ENCODE measurements around the gene LMTK2.
"Not testable (repeated sequence)": the region's sequence is repeated elsewhere in the genome, so short reads cannot be mapped to it uniquely, and the experiment has no call there.

LMTK2 gene

GRCh38 chr7:98107313-98107721 lies 655 bp downstream of the LMTK2 start:
- H3K27me3 ChIP-seq (ENCODE audit: insufficient read depth, low read length), result no peaks in the 10 kb centered on the region
- peak overlapping the region; percentile 86 for H3K4me3 ChIP-seq (ENCODE audit: low read length)
- no peaks in the 10 kb centered on the region for H3K36me3 ChIP-seq (ENCODE audit: insufficient read depth, low read depth, low read length)
- peak overlapping the region; percentile 72; the same call in 1 of the 2 replicates for H3K9ac ChIP-seq (ENCODE audit: low read depth, low read length)
- peaks cover 25% of the 10 kb centered on the region; the same call in 1 of the 2 replicates for H3K4me1 ChIP-seq (ENCODE audit: insufficient read depth, low read length)
- H3K27ac ChIP-seq (ENCODE audit: low read length), result no peak overlapping the region
- H3K9me3 ChIP-seq (ENCODE audit: insufficient read depth, low read depth, low read length), result peaks cover 3% of the 10 kb centered on the region

DNA sequence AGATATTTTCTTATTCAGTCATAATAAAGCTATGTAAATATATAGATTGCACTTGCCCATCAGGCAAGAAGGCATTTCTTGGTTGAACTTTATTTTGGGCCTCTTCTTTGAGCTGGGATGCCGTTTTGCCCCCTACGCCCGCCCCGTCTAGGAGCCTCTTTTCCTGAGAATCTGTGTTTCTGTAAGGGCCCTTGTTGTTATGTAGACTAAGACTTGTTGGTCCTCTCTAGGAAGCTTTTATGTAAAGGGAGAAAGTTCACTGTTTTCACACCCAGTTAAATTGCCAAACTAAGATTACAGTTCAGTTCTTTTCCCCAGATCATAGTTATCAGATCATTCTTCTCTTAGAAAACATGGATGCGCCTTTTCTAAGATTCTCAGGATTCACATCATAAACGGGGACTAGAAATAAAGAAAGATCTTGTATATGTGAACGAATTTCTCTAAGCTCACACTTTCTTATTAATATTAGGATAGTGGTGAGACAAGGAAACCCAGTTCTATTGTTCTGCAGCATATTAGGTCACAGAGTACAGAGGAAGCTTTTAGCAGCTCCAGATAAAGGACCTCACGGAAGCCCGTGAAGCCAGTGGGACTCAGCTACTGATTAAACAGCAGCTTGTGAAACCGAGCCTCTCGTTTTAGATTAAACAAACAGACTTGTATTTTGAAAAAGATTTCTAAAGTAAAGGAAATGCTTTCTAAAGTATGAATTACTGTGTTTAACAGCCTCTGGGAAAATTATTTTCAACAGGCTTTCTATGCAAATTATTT lies 3.8 kb downstream of the LMTK2 start:
- Histone ChIP-seq H3K4me1 (ENCODE audit: insufficient read depth, low read length) (peaks cover 25% of the 10 kb centered on the region; the same call in 1 of the 2 replicates), H3K27me3 (ENCODE audit: insufficient read depth, low read length) (no peaks in the 10 kb centered on the region), H3K9ac (ENCODE audit: low read depth, low read length) (peak overlapping the region; percentile 61; the same call in 1 of the 2 replicates), H3K4me3 (ENCODE audit: low read length) (peak overlapping the region; percentile 62; the same call in 1 of the 2 replicates), H3K36me3 (ENCODE audit: insufficient read depth, low read depth, low read length) (no peaks in the 10 kb centered on the region), H3K27ac (ENCODE audit: low read length) (peak overlapping the region; percentile 26), H3K9me3 (ENCODE audit: insufficient read depth, low read depth, low read length) (no peaks in the 10 kb centered on the region)

DNA sequence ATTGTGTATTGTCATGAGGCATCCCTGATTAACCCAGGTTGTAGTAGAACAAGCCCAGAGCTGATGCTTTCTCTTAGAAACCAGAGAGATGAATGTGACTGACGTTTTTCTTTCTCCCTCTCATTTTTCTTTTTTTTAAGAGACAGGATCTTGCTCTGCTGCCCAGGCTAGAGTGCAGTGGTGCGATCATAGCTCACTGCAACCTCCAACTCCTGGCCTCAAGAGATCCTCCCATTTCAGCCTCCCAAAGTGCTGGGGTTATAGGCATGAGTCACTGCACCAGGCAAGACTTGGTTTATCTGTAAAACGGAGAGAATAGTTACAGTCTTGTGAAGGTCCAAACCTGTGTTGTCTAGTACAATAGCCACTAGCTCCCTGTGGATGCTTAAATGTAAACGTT lies 5.4 kb downstream of the LMTK2 start:
- Histone ChIP-seq H3K36me3 (ENCODE audit: insufficient read depth, low read depth, low read length) (no peaks in the 10 kb centered on the region), H3K4me1 (ENCODE audit: insufficient read depth, low read length) (peaks cover 25% of the 10 kb centered on the region; the same call in 1 of the 2 replicates), H3K9ac (ENCODE audit: low read depth, low read length) (no peak overlapping the region), H3K9me3 (ENCODE audit: insufficient read depth, low read depth, low read length) (no peaks in the 10 kb centered on the region), H3K27me3 (ENCODE audit: insufficient read depth, low read length) (no peaks in the 10 kb centered on the region), H3K27ac (ENCODE audit: low read length) (no peak overlapping the region), H3K4me3 (ENCODE audit: low read length) (no peak overlapping the region)

DNA sequence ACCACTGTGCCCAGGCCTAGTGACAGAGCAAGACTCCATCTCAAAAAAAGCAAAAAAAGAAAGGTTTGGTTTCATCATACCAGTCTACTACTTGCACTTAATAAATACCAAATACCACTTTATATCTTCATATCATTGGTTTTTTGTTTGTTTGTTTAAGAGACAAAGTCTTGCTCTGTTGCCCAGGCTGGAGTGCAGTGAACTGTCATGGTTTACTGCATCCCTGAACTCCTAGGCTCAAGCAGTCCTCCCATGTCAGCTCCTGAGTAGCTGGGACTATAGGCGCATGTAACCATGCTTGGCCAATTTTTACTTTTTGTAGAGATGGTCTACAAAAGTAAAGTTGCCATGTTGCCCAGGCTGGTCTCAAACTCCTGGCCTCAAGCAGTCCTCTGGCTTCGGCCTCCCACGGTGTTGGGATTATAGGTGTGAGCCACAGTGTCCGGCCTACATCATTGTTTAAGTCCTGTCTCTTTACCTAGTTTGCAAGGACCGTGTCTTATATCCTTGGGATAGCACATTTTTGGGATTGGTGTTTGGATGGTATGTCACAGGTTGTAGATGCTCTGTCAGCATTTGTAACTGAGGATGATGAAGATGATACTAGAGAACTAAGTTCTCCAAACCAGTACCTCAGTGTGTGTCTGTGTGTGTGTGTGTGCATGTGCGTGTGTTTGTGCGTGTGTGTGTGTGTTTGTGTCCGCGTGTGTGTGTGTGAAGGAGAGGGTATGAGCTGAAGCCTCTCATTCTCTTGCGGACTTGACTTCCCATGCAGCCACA lies 9.3 kb downstream of the LMTK2 start:
- H3K27me3 ChIP-seq (ENCODE audit: insufficient read depth, low read length), result no peaks in the 10 kb centered on the region
- H3K36me3 ChIP-seq (ENCODE audit: insufficient read depth, low read depth, low read length), result no peaks in the 10 kb centered on the region
- no peak overlapping the region for H3K9ac ChIP-seq (ENCODE audit: low read depth, low read length)
- H3K27ac ChIP-seq (ENCODE audit: low read length), result no peak overlapping the region
- H3K9me3 ChIP-seq (ENCODE audit: insufficient read depth, low read depth, low read length), result no peaks in the 10 kb centered on the region
- H3K4me1 ChIP-seq (ENCODE audit: insufficient read depth, low read length), result peaks cover 8% of the 10 kb centered on the region
- H3K4me3 ChIP-seq (ENCODE audit: low read length), result no peak overlapping the region

DNA sequence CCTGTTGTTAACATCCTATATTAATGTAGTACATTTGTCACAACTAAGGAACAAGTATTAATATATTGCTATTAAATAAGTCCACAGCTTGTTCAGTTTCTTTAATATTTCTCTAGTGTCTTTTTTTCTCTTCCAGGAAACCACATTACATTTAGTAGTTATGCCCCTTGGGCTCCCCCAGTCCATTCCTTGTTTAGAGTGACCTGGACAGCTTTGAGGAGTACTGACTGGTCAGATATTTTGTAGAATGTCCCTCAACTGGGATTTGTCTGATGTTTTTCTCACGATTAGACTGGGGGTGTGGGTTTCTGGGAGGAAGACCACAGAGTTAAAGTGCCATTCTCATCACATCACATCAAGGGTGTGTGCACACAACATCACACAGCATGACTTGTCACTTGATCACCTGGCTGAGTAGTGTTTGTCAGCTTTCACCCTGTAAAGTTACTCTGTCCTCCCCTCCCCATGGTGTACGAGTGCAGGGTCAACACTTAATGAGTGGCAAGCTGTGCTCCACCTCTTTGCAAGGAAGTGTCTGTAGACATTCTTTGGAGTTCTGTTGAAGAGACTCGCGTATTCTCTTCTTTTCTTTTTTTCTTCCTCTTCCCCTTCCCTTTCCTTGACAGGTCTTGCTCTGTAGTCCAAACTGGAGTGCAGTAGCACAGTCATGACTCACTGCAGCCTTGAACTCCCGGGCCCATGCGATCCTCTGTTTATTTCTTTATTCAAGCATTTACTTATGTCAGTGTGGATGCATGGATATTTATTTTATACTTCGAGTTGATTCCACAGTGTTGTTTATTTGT lies 10.2 kb downstream of the LMTK2 start:
- no peak overlapping the region for H3K27ac ChIP-seq (ENCODE audit: low read length)
- H3K4me3 ChIP-seq (ENCODE audit: low read length), result no peak overlapping the region

GRCh38 chr7:98119256-98119918 lies 12.7 kb downstream of the LMTK2 start:
- Histone ChIP-seq H3K9me3 (ENCODE audit: insufficient read depth, low read depth, low read length) (no peaks in the 10 kb centered on the region), H3K27me3 (ENCODE audit: insufficient read depth, low read length) (no peaks in the 10 kb centered on the region), H3K36me3 (ENCODE audit: insufficient read depth, low read depth, low read length) (no peaks in the 10 kb centered on the region), H3K4me3 (ENCODE audit: low read length) (no peak overlapping the region), H3K27ac (ENCODE audit: low read length) (no peak overlapping the region), H3K4me1 (ENCODE audit: insufficient read depth, low read length) (no peaks in the 10 kb centered on the region; the same call in none of the 2 replicates), H3K9ac (ENCODE audit: low read depth, low read length) (no peak overlapping the region)

More for the DNA sequence above, 10.2 kb downstream of the LMTK2 start:
- no peaks in the 10 kb centered on the region for H3K9me3 ChIP-seq (ENCODE audit: insufficient read depth, low read depth, low read length)
- no peaks in the 10 kb centered on the region for H3K36me3 ChIP-seq (ENCODE audit: insufficient read depth, low read depth, low read length)
- no peak overlapping the region for H3K9ac ChIP-seq (ENCODE audit: low read depth, low read length)
- H3K27me3 ChIP-seq (ENCODE audit: insufficient read depth, low read length), result no peaks in the 10 kb centered on the region
- no peaks in the 10 kb centered on the region; the same call in none of the 2 replicates for H3K4me1 ChIP-seq (ENCODE audit: insufficient read depth, low read length)

DNA sequence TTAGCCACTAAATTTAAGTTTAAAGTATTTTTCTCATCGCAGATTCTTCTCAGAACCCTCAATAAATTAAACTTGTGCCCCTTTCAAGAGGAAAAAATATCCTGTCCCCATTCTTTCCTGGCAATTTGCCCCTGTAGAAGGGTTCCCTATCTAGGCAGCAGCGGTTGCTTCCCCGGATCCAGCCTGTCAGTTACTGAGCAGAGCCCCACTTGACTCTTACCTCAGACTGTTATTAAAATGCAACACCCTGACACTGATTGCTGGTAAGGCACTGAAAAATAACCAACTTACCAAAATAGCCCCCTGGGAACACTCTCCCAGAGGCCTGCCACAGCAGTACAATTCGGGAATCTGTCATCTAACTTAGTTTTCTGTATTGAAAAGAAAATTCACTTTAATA lies 13.9 kb downstream of the LMTK2 start:
- H3K9ac ChIP-seq (ENCODE audit: low read depth, low read length), result no peak overlapping the region
- H3K4me3 ChIP-seq (ENCODE audit: low read length), result no peak overlapping the region
- no peaks in the 10 kb centered on the region for H3K27me3 ChIP-seq (ENCODE audit: insufficient read depth, low read length)
- H3K27ac ChIP-seq (ENCODE audit: low read length), result no peak overlapping the region
- no peaks in the 10 kb centered on the region for H3K9me3 ChIP-seq (ENCODE audit: insufficient read depth, low read depth, low read length)
- no peaks in the 10 kb centered on the region for H3K36me3 ChIP-seq (ENCODE audit: insufficient read depth, low read depth, low read length)
- no peaks in the 10 kb centered on the region; the same call in none of the 2 replicates for H3K4me1 ChIP-seq (ENCODE audit: insufficient read depth, low read length)

GRCh38 chr7:98121388-98121787 lies 14.7 kb downstream of the LMTK2 start:
- H3K27ac ChIP-seq (ENCODE audit: low read length); H3K36me3 ChIP-seq (ENCODE audit: insufficient read depth, low read depth, low read length); H3K27me3 ChIP-seq (ENCODE audit: insufficient read depth, low read length); H3K9ac ChIP-seq (ENCODE audit: low read depth, low read length); H3K4me1 ChIP-seq (ENCODE audit: insufficient read depth, low read length); H3K9me3 ChIP-seq (ENCODE audit: insufficient read depth, low read depth, low read length); H3K4me3 ChIP-seq (ENCODE audit: low read length): not testable (repeated sequence)

- H3K36me3 ChIP-seq (ENCODE audit: insufficient read depth, low read depth, low read length), result no peaks in the 10 kb centered on the region
- H3K27me3 ChIP-seq (ENCODE audit: insufficient read depth, low read length), result no peaks in the 10 kb centered on the region
- no peaks in the 10 kb centered on the region; the same call in none of the 2 replicates for H3K4me1 ChIP-seq (ENCODE audit: insufficient read depth, low read length)
- no peaks in the 10 kb centered on the region for H3K9me3 ChIP-seq (ENCODE audit: insufficient read depth, low read depth, low read length)
- no peak overlapping the region for H3K27ac ChIP-seq (ENCODE audit: low read length)
- no peak overlapping the region for H3K9ac ChIP-seq (ENCODE audit: low read depth, low read length)
- H3K4me3 ChIP-seq (ENCODE audit: low read length), result no peak overlapping the region
Observed at GRCh38 chr7:98123365-98123696, 16.7 kb downstream of the LMTK2 start.

- no peaks in the 10 kb centered on the region for H3K9me3 ChIP-seq (ENCODE audit: insufficient read depth, low read depth, low read length)
- no peaks in the 10 kb centered on the region for H3K4me1 ChIP-seq (ENCODE audit: insufficient read depth, low read length)
- no peak overlapping the region for H3K27ac ChIP-seq (ENCODE audit: low read length)
- no peak overlapping the region for H3K9ac ChIP-seq (ENCODE audit: low read depth, low read length)
- H3K27me3 ChIP-seq (ENCODE audit: insufficient read depth, low read length), result no peaks in the 10 kb centered on the region
- no peaks in the 10 kb centered on the region for H3K36me3 ChIP-seq (ENCODE audit: insufficient read depth, low read depth, low read length)
- H3K4me3 ChIP-seq (ENCODE audit: low read length), result no peak overlapping the region
Observed at GRCh38 chr7:98125759-98126158, 19.1 kb downstream of the LMTK2 start.
